ENCODE measurements around the gene TMEM132D. TPM values are rescaled to one million over a fixed set of nuclear protein-coding genes. Genes with fewer than 3 reads are reported as not detected.
"Not testable (repeated sequence)": the region's sequence is repeated elsewhere in the genome, so short reads cannot be mapped to it uniquely, and the experiment has no call there.

The TMEM132D gene
- total RNA-seq, 4 donors from 2014 or later = 0.15 to 0.94 TPM; not detected in 2

DNA sequence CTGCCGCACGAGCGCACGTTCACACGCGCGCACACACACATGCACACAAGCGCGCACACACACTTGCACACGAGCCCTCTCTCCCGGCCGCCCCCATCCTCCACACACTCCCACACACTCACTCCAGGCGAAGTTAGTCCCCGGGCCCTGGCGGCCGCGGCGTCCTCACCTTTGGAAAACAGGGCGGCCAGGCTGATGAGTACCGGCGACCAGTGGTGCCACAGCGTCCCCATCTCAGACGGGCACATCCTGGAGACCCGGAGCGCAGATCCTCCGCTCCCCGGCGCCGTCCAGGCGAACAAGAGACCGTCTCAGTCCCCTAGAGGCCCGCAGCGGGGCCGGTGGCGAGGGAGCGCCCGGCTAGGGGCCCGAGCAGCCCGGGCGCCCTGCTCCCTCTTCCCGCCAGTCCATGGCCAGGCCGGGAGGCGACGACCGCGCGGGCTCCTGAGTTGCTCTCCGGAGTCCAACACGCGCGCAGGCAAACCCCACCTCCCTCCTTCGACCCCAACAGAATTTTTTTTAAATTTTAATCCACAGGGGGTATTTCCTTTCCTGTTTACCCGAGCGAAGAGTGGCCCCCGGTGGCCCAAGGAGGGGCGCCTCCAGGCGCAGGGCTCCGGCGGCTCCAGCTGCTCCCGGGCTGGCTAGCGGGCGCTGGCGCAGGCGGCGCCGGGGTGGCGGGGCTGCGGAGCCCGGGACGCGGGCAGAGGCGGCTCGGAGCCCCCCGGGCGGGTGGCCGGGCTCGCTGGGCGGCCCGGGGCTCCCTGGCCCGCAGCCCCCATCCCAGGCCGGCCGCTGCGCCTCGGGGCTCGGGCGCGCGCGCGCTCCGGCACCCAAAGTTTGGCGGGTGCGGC is 506 bp downstream of the TMEM132D start:
- Histone ChIP-seq H3K9me3 (no peaks in the 10 kb centered on the region), H3K36me3 (no peaks in the 10 kb centered on the region), H3K27me3 (peaks cover 69% of the 10 kb centered on the region), H3K4me3 (no peak overlapping the region), H3K27ac (no peak overlapping the region), H3K4me1 (no peaks in the 10 kb centered on the region)
- 6 to 7% methylated on average over 3 to 12 of the region's 93 CpGs for WGBS, 2 donors (ENCODE audit: low coverage in 1 of 2)
- TF ChIP-seq POLR2A (IDR thresholded peaks at IDR 0.05) (no peak), EP300 (IDR thresholded peaks at IDR 0.05) (no peak), POLR2AphosphoS5 (IDR thresholded peaks at IDR 0.05) (no peak)
- TF ChIP-seq, protein P1, sequence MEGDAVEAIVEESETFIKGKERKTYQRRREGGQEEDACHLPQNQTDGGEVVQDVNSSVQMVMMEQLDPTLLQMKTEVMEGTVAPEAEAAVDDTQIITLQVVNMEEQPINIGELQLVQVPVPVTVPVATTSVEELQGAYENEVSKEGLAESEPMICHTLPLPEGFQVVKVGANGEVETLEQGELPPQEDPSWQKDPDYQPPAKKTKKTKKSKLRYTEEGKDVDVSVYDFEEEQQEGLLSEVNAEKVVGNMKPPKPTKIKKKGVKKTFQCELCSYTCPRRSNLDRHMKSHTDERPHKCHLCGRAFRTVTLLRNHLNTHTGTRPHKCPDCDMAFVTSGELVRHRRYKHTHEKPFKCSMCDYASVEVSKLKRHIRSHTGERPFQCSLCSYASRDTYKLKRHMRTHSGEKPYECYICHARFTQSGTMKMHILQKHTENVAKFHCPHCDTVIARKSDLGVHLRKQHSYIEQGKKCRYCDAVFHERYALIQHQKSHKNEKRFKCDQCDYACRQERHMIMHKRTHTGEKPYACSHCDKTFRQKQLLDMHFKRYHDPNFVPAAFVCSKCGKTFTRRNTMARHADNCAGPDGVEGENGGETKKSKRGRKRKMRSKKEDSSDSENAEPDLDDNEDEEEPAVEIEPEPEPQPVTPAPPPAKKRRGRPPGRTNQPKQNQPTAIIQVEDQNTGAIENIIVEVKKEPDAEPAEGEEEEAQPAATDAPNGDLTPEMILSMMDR (IDR thresholded peaks at IDR 0.05) = no peak
- no peak for ATAC-seq

DNA sequence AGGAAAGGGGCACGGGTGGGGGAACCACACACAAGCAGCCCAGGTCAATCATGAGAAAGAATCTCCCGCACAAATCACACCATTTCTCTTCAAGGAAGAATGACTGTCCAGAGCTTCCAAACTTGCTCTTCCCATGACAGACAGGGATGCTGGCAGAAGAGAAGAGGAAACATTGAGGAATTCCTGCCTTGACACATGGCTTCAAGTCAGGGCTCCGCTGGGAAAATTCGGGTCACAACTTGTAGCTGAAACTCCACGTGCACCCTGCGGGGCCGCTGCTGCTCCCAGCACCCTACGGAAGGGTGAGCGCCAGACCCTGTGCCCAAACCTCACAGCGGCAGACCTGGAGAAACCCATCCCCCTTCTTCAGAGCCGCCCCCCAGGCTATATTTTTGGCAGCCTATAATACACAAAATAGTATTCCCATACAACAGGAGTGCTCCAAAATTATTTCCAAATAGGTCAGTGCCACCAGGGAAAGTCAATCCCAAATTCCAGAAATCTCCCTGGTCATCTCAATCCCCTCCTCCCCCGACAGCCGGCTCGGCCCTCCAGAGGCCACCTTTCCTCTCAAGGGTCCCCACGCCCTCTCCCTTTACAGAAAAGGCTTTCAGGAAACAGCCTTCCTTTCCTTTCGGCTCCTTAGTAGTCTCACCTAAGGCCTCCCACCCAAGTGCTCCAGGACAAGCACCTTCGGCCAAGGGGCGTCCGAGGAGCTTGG is 1.3 kb downstream of the TMEM132D start:
- H3K9me3 ChIP-seq = no peaks in the 10 kb centered on the region
- ATAC-seq = no peak
- TF ChIP-seq EP300 (IDR thresholded peaks at IDR 0.05) (no peak), POLR2AphosphoS5 (IDR thresholded peaks at IDR 0.05) (no peak), POLR2A (IDR thresholded peaks at IDR 0.05) (no peak)
- TF ChIP-seq, protein P1 (IDR thresholded peaks at IDR 0.05) = no peak
- 0 to 1% methylated on average over 3 to 17 of the region's 19 CpGs for WGBS, 2 donors (ENCODE audit: low coverage in 1 of 2)
- H3K4me1 ChIP-seq = no peaks in the 10 kb centered on the region
- peaks cover 69% of the 10 kb centered on the region for H3K27me3 ChIP-seq
- no peaks in the 10 kb centered on the region for H3K36me3 ChIP-seq
- no peak overlapping the region for H3K4me3 ChIP-seq
- no peak overlapping the region for H3K27ac ChIP-seq

DNA sequence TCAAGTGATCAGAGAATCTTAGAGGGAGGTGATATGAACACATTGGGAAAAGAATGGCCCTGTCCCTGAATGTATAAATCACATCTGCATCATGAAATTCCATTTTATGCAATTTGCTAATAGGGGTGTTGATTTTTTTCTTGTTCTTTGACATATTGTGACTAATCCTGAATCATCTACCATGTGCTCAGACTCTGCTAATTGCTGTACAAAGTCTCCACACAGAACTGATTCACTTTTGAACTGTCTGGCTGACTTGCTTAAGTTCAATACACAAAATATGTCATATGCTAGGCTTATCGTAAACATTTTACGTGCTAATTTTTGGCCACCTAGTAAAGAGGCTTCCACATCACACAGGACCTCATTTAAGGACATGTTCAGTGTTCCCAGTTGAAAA is 2.6 kb downstream of the TMEM132D start:
- Histone ChIP-seq H3K9me3 (no peaks in the 10 kb centered on the region), H3K27ac (no peak overlapping the region), H3K27me3 (peaks cover 75% of the 10 kb centered on the region), H3K36me3 (no peaks in the 10 kb centered on the region), H3K4me3 (no peak overlapping the region), H3K4me1 (no peaks in the 10 kb centered on the region)
- 49% methylated on average over 2 of the region's 2 CpGs; no CpG with 5 or more reads in 1 of the 2 donors for WGBS, 2 donors (ENCODE audit: low coverage in 1 of 2)
- TF ChIP-seq EP300 (IDR thresholded peaks at IDR 0.05) (no peak), POLR2AphosphoS5 (IDR thresholded peaks at IDR 0.05) (no peak), POLR2A (IDR thresholded peaks at IDR 0.05) (no peak)
- TF ChIP-seq, protein P1 (IDR thresholded peaks at IDR 0.05) = no peak
- no peak for ATAC-seq

DNA sequence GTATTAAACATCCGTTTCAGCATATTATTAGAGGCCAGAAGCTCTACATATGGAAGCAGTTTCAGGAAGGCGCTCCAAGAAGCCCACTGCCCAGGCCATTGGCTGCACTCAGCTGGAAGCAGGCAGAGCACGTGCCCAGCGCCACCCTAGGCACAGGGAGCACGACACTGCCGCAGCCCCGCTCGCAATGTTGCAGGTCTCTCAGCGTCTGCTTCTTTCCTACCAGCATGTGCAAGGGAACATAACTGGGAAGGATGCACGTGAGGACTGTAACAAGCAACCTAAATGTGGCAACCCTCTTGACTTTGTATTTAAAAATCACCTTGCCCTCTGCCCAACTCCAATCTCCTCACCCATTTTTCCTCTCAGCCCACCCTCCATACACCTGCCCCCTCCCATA is 3.5 kb downstream of the TMEM132D start:
- Histone ChIP-seq H3K27me3 (peaks cover 74% of the 10 kb centered on the region), H3K9me3 (no peaks in the 10 kb centered on the region), H3K4me1 (no peaks in the 10 kb centered on the region), H3K27ac (no peak overlapping the region), H3K36me3 (no peaks in the 10 kb centered on the region), H3K4me3 (no peak overlapping the region)
- ATAC-seq = no peak
- TF ChIP-seq, protein P1 (IDR thresholded peaks at IDR 0.05) = no peak
- TF ChIP-seq POLR2AphosphoS5 (IDR thresholded peaks at IDR 0.05) (no peak), EP300 (IDR thresholded peaks at IDR 0.05) (no peak), POLR2A (IDR thresholded peaks at IDR 0.05) (no peak)
- 57 to 75% methylated on average over 1 of the region's 10 CpGs for WGBS, 2 donors (ENCODE audit: low coverage in 1 of 2)

DNA sequence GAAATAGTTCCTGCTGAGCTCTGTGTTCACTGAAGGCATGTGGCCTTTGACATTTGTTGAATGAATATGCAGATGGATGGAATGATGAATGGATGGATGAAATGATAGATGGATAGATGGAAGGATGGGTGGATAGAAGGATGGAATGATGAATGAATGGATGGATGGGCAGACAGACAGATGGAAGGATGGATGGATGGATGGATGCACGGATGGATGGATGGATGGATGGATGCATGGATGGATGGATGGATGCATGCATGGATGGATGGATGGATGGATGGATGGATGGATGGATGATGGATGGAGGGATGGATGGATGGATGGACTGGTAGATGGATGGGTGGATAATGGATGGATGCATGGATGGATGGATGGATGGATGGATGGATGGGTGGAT is 4.8 kb downstream of the TMEM132D start:
- H3K4me3 ChIP-seq, H3K36me3 ChIP-seq, H3K4me1 ChIP-seq, ATAC-seq, H3K9me3 ChIP-seq, H3K27ac ChIP-seq: not testable (repeated sequence)
- 73 to 100% methylated on average over 1 of the region's 1 CpG for WGBS, 2 donors (ENCODE audit: low coverage in 1 of 2)
- H3K27me3 ChIP-seq = peaks cover 68% of the 10 kb centered on the region

All from gastroesophageal sphincter (tissue), 4 donors.